Adrenal gland (tissue), 5 donors: Measurements from ENCODE around the gene HDAC11.

Source experiments
- CTCF ChIP-seq, 6 experiments: fragments of 450-650 bp in 4 of 6; fragments of 200-600 bp in 2 of 6; sonication (generic) in 1 of 6; IDR thresholded peaks; 1 replicate in 5 of 6; 2 replicates in 1 of 6; pipeline versions ENCODE4 v1.5.1 to v1.8.0; 2016 to 2021; ENCODE audit warnings: antibody characterized with exemption in 6 of 6, mild to moderate bottlenecking in 2 of 6, moderate library complexity in 1 of 6
- POLR2A ChIP-seq, 2 donors: fragments of 450-650 bp; IDR thresholded peaks; one replicate each; pipeline ENCODE4 v1.6.1; 2017; ENCODE audit warnings: antibody characterized with exemption in 2 of 2, mild to moderate bottlenecking in 2 of 2, moderate library complexity in 1 of 2
- donor health status: DM: no; HTN: no; CAD: no.

DNA sequence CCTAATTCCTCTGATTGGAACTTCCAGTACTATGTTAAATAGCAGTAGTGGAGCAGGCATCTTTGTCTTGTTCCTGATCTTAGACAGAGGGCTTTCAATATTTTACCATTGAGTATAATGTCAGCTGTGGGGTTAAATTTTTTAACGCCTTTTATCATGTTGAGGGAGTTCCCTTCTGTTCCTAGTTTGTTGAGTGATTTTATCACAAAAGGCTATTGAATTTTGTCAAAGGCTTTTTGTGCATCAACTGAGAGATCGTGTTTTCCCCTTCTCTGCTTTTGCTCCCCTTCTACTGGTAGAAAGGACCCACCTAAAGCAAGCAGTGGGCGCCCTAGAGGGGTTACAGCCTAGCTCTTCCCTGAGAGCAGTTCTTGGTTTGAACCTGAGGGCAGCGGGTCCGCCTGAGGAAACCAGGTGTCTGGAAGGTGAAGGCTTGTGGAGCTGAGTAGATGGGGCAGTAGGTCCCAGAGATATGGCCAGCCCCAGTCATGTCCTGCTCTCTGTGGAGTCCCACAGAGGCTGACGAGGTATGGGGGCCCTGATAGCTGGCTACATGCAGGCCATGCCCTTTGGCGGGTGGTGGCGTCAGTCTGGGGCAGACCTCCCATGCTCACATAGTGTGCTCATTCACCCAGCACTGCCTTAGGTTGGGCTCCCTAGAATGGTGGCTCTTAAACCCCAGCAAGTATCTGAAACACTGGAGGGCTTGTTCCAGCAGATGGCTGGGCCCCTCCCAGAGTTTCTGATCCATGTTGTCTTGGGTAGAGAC is 11.3 kb downstream of the HDAC11 start:
- no peak for TF ChIP-seq POLR2A (IDR thresholded peaks at IDR 0.05)
- TF ChIP-seq CTCF (IDR thresholded peaks at IDR 0.05): no peak
